ENCODE results near the gene RHOC.
"Not testable (repeated sequence)": the region's sequence is repeated elsewhere in the genome, so short reads cannot be mapped to it uniquely, and the experiment has no call there.

RHOC gene

GRCh38 chr1:112706505-112707220 lies at the start of gene RHOC:
RHOC (minus strand) TSS chr1:112707127; CDS start chr1:112703799, 3,328 bp downstream.
- no peak for DNase-seq

- no peak for DNase-seq
Measured at GRCh38 chr1:112754116-112754628, 47.2 kb upstream of the RHOC start.

DNA sequence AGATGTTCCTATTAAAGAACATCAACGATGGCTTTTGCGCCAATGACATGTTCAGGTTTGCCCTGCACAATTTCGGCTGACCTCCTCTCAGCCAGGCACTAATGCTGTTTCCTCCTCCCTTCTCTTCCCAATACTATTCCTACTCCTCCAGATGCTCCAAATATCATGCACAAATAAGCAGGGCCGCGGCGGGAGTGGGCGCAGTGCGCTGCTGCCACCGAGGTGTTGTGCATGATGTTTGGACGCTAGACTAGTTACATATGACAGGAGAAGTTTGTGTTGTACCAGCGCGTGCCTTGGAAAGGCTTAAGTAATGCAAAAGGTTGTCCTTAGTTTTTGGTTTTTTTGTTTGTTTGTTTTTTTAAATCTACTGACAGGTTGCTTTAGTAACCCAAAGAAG lies 41.5 kb upstream of the RHOC start:
- no peak for DNase-seq

- DNase-seq = no peak
Measured at GRCh38 chr1:112744009-112744578, 37.2 kb upstream of the RHOC start.

GRCh38 chr1:112743174-112744008 lies 36.5 kb upstream of the RHOC start:
- DNase-seq = no peak

- DNase-seq = no peak
Measured at GRCh38 chr1:112737573-112737972, 30.6 kb upstream of the RHOC start.

DNA sequence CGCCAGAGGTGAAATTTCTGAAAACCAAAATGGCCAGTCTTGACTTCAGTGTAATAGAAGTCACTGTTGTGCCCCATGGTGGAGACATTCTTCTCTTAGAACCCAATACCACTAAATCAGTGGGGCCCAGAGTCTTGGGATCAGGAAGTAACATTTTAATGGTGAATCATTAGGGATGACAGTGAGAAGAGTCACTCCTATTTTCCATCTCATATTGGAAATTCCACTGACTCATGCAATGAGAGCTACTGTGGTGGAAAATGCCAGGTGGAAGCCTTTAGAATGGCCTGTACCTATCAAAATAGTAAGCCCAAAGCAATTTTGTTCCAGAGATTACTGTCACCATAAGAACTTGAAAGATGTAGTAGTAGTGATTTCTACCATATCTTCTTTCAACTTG lies 28.8 kb upstream of the RHOC start:
- no peak for DNase-seq

DNA sequence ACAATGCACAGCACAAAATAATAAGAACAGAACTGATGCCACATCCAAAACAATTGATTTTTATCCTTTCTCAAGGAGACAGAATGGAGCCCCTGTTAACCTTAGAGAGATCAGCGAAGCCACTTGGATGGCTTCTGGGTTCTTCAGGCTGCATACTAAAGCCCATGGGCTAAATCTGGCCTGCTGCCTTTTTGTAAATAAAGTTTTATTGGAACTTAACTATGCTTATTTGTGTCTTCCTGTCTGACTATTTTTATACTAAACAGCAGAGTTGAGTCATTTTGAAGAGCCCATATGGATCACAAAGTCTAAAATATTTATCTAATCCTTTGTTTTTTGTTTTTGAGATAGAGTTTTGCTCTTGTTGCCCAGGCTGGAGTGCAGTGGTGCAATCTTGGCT lies 24.5 kb upstream of the RHOC start:
- DNase-seq = no peak

DNA sequence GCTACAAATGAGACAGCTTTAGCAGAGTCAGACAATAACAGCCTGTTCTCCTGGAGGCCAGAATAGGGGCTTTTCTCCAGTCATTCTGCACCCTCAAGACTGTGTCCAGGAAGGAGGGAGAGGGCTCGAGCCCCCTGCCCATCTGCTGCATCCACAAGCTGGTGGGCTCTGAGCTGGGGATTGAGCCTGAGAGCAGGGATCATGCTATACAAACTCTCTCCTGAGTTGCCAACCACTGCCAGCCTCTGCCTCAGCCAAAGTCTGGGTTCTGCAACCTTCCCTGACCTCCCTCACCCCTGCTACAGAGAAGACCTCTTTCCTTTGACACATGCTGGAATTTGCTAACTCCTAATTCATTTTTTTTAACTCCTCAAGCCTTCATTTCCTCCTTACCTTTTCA lies 23.0 kb upstream of the RHOC start:
- no peak for DNase-seq

DNA sequence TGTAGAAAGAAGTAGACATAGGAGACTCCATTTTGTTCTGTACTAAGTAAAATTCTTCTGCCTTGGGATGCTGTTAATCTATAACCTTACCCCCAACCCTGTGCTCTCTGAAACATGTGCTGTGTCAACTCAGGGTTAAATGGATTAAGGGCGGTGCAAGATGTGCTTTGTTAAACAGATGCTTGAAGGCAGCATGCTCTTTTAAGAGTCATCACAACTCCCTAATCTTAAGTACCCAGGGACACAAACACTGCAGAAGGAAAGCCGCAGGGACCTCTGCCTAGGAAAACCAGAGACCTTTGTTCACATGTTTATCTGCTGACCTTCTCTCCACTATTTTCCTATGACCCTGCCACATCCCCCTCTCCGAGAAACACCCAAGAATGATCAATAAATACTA lies 22.1 kb upstream of the RHOC start:
- DNase-seq = not testable (repeated sequence)

DNA sequence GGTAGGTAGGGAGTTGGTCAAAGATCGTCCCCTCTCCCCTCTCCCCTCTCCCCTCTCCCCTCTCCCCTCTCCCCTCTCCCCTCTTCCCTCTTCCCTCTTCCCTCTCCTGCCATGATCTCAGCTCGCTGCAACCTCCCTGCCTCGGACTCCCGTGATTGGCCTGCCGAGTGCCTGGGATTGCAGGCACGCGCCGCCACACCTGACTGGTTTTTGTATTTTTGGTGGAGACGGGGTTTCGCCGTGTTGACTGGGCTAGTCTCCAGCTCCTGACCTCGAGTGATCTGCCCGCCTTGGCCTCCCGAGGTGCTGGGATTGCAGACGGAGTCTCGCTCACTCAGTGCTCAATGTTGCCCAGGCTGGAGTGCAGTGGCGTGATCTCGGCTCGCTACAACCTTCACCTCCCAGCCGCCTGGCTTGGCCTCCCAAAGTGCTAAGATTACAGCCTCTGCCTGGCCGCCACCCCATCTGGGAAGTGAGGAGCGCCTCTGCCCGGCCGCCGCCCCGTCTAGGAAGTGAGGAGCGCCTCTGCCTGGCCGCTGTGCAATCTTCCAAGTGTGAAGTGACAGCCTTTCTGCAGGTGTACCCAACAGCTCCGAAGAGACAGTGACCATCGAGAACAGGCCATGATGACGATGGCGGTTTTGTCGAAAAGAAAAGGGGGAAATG lies 21.5 kb upstream of the RHOC start:
- not testable (repeated sequence) for DNase-seq

- DNase-seq = no peak
Measured at GRCh38 chr1:112727716-112728115, 20.8 kb upstream of the RHOC start.

DNA sequence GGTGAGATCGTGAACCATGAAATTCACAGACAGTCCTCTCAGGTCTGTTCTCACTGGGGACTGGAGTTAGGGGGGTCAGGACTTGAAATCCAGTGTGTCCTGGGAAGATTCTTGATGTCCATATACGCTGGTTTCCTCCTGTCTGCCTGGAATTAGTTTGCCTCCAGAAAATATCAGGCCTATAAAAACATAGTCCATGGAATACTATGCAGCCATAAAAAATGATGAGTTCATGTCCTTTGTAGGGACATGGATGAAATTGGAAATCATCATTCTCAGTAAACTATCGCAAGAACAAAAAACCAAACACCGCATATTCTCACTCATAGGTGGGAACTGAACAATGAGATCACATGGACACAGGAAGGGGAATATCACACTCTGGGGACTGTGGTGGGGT lies 17.3 kb upstream of the RHOC start:
- DNase-seq = not testable (repeated sequence)

DNA sequence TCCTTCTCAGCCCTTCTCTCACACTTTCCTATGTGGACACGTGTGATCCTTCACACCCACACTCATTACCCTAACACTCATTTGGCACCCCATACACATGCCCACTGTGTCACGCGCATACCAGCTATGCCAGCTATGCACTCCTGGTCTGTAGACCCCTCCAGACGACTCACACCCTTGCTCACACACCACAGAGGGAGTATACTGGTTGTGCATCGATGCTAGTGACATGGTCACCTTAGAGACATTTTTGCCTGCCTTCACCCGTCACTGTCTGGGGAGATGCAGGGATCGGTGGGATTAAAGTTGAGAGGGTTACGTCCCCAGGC lies 16.5 kb upstream of the RHOC start:
- DNase-seq = no peak

DNA sequence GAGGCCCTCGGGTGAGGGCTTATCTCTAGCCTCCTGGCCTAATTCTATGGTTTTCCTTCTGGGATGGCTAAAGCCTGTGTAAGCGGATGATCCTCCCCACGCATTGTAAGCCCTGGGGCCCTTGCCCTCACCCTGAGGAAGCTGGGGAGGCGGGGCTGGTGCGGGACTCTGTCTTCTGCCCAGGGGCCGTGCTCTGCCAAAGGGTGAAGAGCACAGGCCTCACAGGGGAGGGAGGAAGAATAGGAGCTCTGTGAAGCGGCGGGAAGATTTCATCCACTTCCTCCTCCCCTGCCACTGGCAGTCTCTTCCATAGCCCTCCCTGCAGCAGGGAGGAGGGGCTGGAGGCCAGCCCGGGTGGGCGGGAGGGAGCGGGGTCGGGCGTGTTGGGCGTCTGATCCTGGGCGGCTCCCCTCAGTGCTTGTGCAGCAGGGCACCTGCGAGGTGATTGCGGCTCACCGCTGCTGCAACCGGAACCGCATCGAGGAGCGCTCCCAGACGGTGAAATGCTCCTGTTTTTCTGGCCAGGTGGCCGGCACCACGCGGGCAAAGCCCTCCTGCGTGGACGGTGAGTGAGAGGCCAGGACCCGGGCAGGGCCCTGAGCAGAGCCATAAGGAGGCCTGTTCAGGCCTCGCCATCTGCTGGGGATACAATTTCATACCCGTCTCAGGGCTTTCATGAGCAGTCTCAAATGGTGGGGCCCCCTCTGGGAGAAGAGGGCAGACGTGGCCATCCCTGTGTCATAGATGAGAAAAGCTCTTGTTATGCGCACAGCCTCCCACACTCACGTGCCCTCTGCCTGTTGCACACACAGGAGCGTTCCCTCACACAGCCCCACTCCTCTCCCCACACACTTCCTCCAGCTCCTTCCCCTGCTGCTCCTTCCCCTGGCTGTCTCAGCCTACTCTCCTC lies 15.9 kb upstream of the RHOC start:
- no peak for DNase-seq

GRCh38 chr1:112721966-112722524 lies 15.1 kb upstream of the RHOC start:
- no peak for DNase-seq

DNA sequence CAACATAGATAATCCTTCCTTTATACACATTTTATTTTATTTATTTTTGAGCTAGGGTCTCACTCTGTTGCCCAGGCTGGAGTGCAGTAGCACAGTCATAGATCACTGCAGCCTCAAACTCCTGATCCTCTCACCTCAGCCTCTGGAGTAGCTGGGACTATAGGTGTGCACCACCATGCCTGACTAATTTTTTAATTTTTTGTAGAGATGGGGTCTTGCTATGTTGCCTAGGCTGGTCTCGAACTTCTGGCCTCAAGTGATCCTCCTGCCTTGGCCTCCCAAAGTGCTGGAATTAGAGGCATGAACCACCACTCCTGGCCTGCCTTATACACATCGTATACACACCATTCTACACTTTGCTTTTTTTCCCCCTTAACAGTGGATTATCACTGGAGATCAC lies 14.4 kb upstream of the RHOC start:
- DNase-seq = not testable (repeated sequence)

GRCh38 chr1:112720800-112721199 lies 13.9 kb upstream of the RHOC start:
- DNase-seq = no peak

DNA sequence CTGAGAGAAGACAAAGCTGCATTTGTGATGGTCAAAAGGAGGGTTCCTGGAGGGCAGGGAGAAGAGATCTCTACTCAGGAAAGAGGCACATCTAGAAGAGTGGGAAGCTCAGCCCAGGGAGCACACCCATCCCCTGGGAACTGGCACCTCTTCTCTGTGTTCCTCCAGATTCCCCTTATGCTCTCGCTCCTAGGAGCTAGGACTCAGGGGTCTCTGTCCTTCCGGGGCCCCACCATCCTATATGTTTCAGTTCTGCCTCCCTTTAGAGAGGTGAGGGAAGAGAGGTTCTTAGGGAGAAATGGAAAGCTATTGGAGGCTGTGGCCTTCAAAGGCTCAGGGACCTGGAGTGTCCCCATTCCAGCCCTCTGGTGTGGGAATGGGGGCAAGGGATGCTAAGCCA lies 12.8 kb upstream of the RHOC start:
- no peak for DNase-seq

- peak; percentile 52 for DNase-seq
Measured at GRCh38 chr1:112718691-112719418, 11.9 kb upstream of the RHOC start.

GRCh38 chr1:112717263-112717873 lies 10.4 kb upstream of the RHOC start:
- DNase-seq = no peak
